Hepatocyte (in vitro differentiated cells): ENCODE results near the gene SYT1. TPM values are rescaled to one million over a fixed set of nuclear protein-coding genes. Genes with fewer than 3 reads are reported as not detected.

Experiments
- DNase-seq: peaks from one replicate; pipeline ENCODE4 v3.0.0-alpha.2; 2016; ENCODE audit warnings: low spot score
- H2AFZ ChIP-seq: fragments of 200-600 bp; sonication (generic); 2 replicates; pipeline ENCODE4 v1.6.0; 2016; ENCODE audit warnings: antibody characterized with exemption, mild to moderate bottlenecking
- H3K27ac ChIP-seq: fragments of 200-600 bp; sonication (generic); 2 replicates; pipeline ENCODE4 v1.5.1; 2016; ENCODE audit warnings: mild to moderate bottlenecking
- H3K27me3 ChIP-seq: fragments of 200-600 bp; sonication (generic); 2 replicates; pipeline ENCODE4 v1.6.1; 2016
- H3K36me3 ChIP-seq: fragments of 200-600 bp; sonication (generic); replicated peaks from 2 replicates; pipeline ENCODE4 v1.5.1; 2016; ENCODE audit warnings: low read depth; ENCODE audit not compliant: insufficient read depth
- H3K4me1 ChIP-seq: fragments of 200-600 bp; sonication (generic); 2 replicates; pipeline ENCODE4 v1.5.1; 2016; ENCODE audit warnings: mild to moderate bottlenecking, moderate library complexity; ENCODE audit not compliant: insufficient read depth
- H3K4me2 ChIP-seq: fragments of 200-600 bp; sonication (generic); 2 replicates; pipeline ENCODE4 v1.6.0; 2016
- H3K4me3 ChIP-seq: fragments of 200-600 bp; sonication (generic); 2 replicates; pipeline ENCODE4 v1.5.1; 2016; ENCODE audit warnings: mild to moderate bottlenecking
- H3K79me2 ChIP-seq: fragments of 200-600 bp; sonication (generic); 2 replicates; pipeline ENCODE4 v1.6.0; 2017; ENCODE audit warnings: mild to moderate bottlenecking
- H3K9me2 ChIP-seq: fragments of 200-600 bp; sonication (generic); replicated peaks from 2 replicates; pipeline ENCODE4 v1.6.0; 2017; ENCODE audit warnings: mild to moderate bottlenecking; ENCODE audit not compliant: insufficient read depth
- H3K9me3 ChIP-seq: fragments of 200-600 bp; sonication (generic); 2 replicates; pipeline ENCODE4 v1.5.1; 2016; ENCODE audit warnings: low read depth, mild to moderate bottlenecking
- H4K20me1 ChIP-seq: fragments of 200-600 bp; sonication (generic); 2 replicates; pipeline ENCODE4 v1.6.0; 2016; ENCODE audit warnings: mild to moderate bottlenecking; ENCODE audit not compliant: insufficient read depth, poor library complexity, severe bottlenecking
- CTCF ChIP-seq: fragments of 200-600 bp; sonication (generic); IDR thresholded peaks from 2 replicates; pipeline ENCODE4 v1.5.1; 2016; ENCODE audit warnings: antibody characterized with exemption, mild to moderate bottlenecking; ENCODE audit not compliant: poor library complexity
- EZH2 ChIP-seq: fragments of 200-600 bp; sonication (generic); IDR thresholded peaks from 2 replicates; pipeline ENCODE4 v1.6.1; 2016; ENCODE audit warnings: antibody characterized with exemption, mild to moderate bottlenecking, borderline replicate concordance
- EZH2phosphoT487 ChIP-seq: fragments of 200-600 bp; sonication (generic); IDR thresholded peaks from one replicate; pipeline ENCODE4 v1.6.1; 2018; ENCODE audit warnings: antibody characterized with exemption, mild to moderate bottlenecking, low read depth, moderate library complexity; ENCODE audit not compliant: unreplicated experiment, severe bottlenecking
- WGBS: methylation state at CpG from one replicate; pipeline ENCODE4 v1.1.6; 2016; ENCODE audit warnings: low lambda C conversion rate; ENCODE audit errors: missing lambda C conversion rate; 5-methylcytosine and 5-hydroxymethylcytosine counted together
- polyA plus RNA-seq: library from polyadenylated mRNA; unstranded; fragments of >200 nt; fragmentation: Nextera tagmentation; extraction: Ambion mirVana; gene quantifications from 2 replicates; pipeline ENCODE4 v1.2.1, GENCODE V29; 2016
- total RNA-seq: library from RNA; depleted of rRNA; stranded (reverse); fragments of >200 nt; gene quantifications from 2 replicates; pipeline ENCODE4 v1.2.3, GENCODE V29; 2014

Gene SYT1
- total and polyA plus RNA-seq, 2 experiments from 2014 or later: 1.3 to 2.5 TPM

GRCh38 chr12:79299447-79300198 is 435.0 kb downstream of the SYT1 start:
- no peaks in the 10 kb centered on the region for H3K27me3 ChIP-seq
- TF ChIP-seq CTCF: no peak
- no peak for TF ChIP-seq EZH2phosphoT487
- no peak for TF ChIP-seq EZH2
- WGBS: 62% methylated on average over 5 of the region's 5 CpGs

GRCh38 chr12:79300199-79300568 is 435.6 kb downstream of the SYT1 start:
- Histone ChIP-seq H2AFZ (no peak overlapping the region), H4K20me1 (no peaks in the 10 kb centered on the region), H3K4me3 (no peak overlapping the region), H3K27ac (no peak overlapping the region), H3K4me2 (no peak overlapping the region), H3K9me3 (no peaks in the 10 kb centered on the region), H3K27me3 (no peaks in the 10 kb centered on the region), H3K36me3 (no peaks in the 10 kb centered on the region), H3K4me1 (no peaks in the 10 kb centered on the region), H3K79me2 (no peaks in the 10 kb centered on the region), H3K9me2 (no peaks in the 10 kb centered on the region)
- 61% methylated on average over 5 of the region's 5 CpGs for WGBS
- TF ChIP-seq EZH2phosphoT487 (no peak), EZH2 (no peak), CTCF (no peak)
- peak; percentile 21 for DNase-seq

More at GRCh38 chr12:79299447-79300198, 435.0 kb downstream of the SYT1 start:
- H3K4me3 ChIP-seq: no peak overlapping the region
- no peak overlapping the region for H2AFZ ChIP-seq
- no peaks in the 10 kb centered on the region for H3K4me1 ChIP-seq
- no peaks in the 10 kb centered on the region for H3K79me2 ChIP-seq
- H3K9me3 ChIP-seq: no peaks in the 10 kb centered on the region
- no peaks in the 10 kb centered on the region for H3K36me3 ChIP-seq
- H3K27ac ChIP-seq: no peak overlapping the region
- no peaks in the 10 kb centered on the region for H3K9me2 ChIP-seq
- no peaks in the 10 kb centered on the region for H4K20me1 ChIP-seq
- no peak overlapping the region for H3K4me2 ChIP-seq
- DNase-seq: no peak

- H3K9me2 ChIP-seq: no peaks in the 10 kb centered on the region
- 75% methylated on average over 3 of the region's 3 CpGs for WGBS
Measured at GRCh38 chr12:79301181-79301580, 436.6 kb downstream of the SYT1 start.

More at GRCh38 chr12:79301181-79301580, 436.6 kb downstream of the SYT1 start:
- H3K79me2 ChIP-seq: no peaks in the 10 kb centered on the region
- no peak overlapping the region for H3K27ac ChIP-seq
- H3K9me3 ChIP-seq: no peaks in the 10 kb centered on the region
- H3K4me2 ChIP-seq: no peak overlapping the region
- H3K4me1 ChIP-seq: no peaks in the 10 kb centered on the region
- H3K36me3 ChIP-seq: no peaks in the 10 kb centered on the region
- H3K4me3 ChIP-seq: no peak overlapping the region
- no peak overlapping the region for H2AFZ ChIP-seq
- no peak for DNase-seq
- H3K27me3 ChIP-seq: no peaks in the 10 kb centered on the region
- H4K20me1 ChIP-seq: no peaks in the 10 kb centered on the region
- TF ChIP-seq EZH2phosphoT487: no peak
- TF ChIP-seq CTCF: no peak
- no peak for TF ChIP-seq EZH2
